GM19025 (cell line): ENCODE measurements around the gene SLC25A21.
"Not testable (repeated sequence)": the region's sequence is repeated elsewhere in the genome, so short reads cannot be mapped to it uniquely, and the experiment has no call there.

Experiments used
- ATAC-seq: cut with Tn5 transposase; IDR thresholded peaks from one replicate; pipeline ENCODE4 v1.9.1; 2021; ENCODE audit warnings: mild to moderate bottlenecking, low read depth, moderate library complexity; ENCODE audit not compliant: unreplicated experiment

SLC25A21 gene

GRCh38 chr14:36746872-36747271, 425.5 kb downstream of the SLC25A21 start:
- ATAC-seq: no peak

- no peak for ATAC-seq
Measured at GRCh38 chr14:36741858-36742257, 430.5 kb downstream of the SLC25A21 start.

DNA sequence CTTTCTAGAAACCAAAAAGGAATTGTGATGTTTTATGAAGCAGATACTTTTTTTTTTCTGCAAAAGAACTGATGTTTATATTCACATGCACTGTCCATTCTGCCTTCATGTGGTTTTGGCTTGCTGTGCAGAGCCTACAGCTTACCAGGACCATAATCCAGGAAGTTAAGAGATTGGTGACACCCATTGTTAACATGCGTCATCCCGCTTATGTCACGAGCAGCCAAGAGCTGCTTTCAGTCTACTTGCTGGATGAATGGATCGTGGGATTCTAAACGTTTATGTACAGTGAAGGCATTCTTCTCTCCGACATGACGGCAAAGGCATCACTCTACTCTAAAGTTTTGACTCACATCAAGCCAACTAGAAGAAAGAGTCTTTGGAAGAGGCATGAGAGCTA, 434.1 kb downstream of the SLC25A21 start:
- ATAC-seq: no peak

DNA sequence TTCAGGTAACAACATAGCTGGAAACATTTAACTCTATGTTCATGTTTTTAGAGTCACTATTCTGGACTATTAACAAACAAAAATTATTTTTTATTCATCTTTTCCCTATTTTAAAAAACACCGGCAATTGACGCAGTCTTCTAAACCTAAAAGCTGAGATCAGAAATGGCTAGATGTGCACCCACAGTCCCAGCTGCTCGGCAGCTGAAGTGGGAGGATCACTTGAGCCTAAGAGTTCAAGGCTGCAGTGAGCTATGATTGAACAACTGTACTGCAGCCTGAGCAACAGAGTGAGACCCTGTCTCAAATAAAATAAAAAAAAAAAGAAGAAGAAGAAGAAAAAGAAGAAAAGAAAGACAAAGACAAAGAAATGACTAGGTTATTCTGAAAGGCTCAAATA, 446.3 kb downstream of the SLC25A21 start:
- no peak for ATAC-seq

DNA sequence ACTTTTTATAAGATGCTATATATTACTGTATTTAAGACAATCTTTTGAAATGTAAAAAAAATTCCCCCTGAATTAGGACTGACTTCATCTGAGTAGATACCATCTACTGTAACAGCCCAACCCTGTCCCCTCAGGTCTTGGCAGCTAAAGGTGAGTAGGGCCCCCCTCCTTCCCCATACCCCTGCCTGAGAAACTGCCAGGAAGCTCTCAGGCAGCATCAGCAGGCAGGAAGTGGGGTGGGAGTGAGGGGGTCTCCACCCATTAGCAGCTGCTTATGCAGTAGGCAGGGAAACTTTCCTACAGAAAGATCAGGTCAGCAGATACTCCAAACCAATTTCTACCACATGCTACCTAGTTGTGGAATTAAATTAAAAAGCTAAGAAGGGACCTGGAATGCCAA, 448.2 kb downstream of the SLC25A21 start:
- ATAC-seq: no peak

GRCh38 chr14:36723530-36723929, 448.9 kb downstream of the SLC25A21 start:
- ATAC-seq: no peak

GRCh38 chr14:36721877-36722276, 450.5 kb downstream of the SLC25A21 start:
- ATAC-seq: no peak

DNA sequence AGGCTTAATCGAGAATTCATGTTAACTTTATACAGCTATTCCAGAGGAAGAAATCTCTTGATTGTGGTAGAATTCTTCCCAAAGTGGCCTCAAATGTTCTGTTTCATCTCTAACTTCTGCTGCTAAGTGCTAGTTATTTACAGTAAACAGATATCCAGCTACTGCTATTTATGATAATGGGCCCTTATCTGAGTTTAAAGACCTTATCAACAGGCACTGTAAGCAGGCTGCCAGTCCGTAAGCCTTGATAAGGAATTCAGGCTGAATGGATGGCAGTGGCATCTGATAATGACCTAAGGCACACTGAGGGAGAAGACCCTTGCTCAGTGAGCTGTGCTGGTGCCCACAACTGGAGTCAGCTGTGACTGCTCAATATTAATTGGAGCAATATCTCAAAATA, 451.7 kb downstream of the SLC25A21 start:
- no peak for ATAC-seq

DNA sequence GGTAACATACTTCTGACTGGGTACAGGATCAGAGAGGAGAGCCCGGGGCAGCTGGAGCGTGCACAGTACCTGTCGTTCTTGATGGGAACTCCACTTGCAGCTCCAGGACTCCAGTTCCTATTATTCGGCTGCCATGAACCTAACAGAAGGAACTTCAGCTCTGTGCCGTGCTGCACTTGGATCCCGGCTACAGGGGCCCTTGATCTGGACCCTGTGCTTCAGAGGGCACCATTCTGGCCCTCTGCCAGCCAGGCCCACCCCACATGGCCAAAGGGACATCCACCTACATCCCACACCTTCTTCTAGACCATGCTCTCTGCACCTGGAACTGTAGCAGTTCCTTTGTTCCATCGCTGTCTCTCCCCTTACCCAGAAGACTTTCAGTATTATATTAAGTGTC, 452.6 kb downstream of the SLC25A21 start:
- ATAC-seq: no peak

DNA sequence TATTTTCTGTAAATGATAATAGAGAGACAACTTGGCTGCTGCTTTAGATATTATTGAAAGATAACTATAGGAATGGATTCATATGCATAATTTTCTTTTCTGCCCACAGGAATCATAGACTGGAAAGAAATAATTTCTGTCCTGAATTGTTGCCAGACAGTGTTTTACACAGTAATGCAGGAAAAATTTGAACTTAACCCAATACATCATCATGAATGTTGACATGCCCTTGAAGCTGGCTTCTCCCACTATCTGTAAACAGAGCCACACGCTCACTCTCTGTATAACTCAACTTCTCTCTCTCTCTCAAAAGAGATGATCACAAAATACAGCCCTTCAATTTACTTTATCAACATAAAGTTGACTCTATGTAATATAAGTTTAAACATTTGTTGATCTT, 454.2 kb downstream of the SLC25A21 start:
- no peak for ATAC-seq

- no peak for ATAC-seq
Measured at GRCh38 chr14:36717363-36717762, 455.0 kb downstream of the SLC25A21 start.

DNA sequence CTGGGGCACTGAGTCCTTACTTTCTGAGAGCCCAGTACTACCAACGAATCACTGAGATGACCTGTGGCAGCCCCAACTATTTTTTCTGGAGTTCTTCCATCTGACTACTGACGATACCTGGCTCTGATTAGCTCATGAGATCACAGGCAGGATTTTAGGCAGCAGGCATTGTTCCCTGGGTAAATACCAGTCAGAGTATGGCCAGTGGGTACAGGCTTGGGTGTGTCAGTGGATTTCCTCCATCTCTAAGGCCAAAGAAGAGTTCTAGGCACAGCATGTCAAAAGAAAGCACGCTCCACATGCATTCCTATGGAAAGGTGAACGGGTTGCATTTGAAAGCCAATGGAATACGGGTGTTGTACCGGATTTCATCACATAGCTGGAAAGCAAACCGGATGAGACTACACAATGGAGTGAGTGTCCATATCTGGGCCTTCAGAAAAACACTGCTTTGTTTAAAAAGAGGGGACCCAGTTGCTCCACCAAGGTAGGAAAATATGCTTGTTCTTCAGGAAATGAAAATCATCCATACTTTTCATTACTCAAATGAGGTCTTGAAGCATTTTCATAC, 455.7 kb downstream of the SLC25A21 start:
- no peak for ATAC-seq

DNA sequence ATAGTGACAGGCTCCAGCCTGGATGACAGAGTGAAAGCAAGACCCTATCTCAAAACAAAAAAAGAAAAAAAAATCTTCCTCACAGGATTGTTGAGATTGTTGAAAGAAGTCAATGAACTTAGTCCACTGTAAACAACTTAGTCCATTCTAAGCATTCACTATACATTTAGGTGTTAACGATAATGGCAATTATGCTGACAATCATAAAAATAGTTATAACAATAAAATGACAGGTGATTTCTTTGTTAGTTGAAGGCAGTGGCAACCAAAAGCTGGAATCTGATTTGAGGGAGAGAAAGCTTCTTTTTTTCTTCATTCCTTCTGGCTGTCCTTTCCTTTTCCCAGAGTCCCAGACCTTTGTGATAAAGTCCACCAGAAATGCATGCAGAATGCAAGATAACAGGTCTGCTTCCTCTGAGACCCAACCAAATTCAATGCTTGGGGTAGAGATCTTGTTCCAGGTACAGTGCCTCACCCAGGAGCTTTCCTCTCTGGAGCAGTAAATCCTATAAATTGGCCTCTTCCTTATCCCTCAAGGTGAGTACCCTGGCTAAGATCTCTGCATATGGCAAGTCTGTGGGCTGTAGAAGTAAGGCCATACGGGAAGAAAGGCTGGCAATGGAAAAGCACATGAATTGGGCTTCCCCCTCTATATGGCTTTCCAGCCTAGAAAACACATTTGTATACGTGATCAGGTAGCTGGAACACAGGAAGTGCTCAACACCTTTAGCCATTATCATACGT, 458.3 kb downstream of the SLC25A21 start:
- ATAC-seq: no peak

GRCh38 chr14:36707570-36707969, 464.8 kb downstream of the SLC25A21 start:
- no peak for ATAC-seq

DNA sequence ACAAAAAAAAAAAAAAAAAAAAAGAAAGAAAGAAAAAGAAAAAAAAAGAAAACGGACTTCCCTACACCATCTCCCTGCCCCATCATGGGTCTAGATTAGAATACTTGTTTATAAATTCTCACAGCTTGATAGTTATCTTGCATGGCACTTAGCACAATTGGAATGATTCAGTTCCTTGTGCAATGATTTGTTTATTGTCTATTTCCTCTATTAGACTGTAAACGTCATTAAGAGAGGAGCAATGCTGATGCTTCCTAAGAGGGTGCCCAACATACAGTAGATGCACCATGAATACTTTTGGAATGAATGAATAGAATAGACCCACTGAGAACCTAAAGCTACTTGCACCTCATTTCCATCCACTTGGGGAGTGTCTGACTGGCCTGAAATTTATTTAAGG, 469.9 kb downstream of the SLC25A21 start:
- no peak for ATAC-seq

GRCh38 chr14:36701132-36701531, 471.3 kb downstream of the SLC25A21 start:
- ATAC-seq: no peak

- ATAC-seq: no peak
Measured at GRCh38 chr14:36700651-36701050, 471.8 kb downstream of the SLC25A21 start.

DNA sequence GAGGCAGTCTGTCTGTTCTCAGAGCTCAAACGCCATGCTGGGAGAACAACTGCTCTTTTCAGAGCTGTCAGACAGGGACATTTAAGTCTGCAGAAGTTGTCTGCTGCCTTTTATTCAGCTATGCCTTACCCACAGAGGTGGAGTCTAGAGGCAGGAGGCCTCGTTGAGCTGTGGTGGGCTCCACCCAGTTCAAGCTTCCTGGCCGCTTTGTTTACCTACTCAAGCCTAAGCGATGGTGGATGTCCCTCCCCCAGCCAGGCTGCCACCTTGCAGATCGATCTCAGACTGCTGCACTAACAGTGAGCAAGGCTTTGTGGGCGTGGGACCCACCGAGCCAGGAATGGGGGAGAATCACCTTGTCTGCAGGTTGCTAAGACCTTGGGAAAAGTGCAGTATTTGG, 473.0 kb downstream of the SLC25A21 start:
- not testable (repeated sequence) for ATAC-seq

DNA sequence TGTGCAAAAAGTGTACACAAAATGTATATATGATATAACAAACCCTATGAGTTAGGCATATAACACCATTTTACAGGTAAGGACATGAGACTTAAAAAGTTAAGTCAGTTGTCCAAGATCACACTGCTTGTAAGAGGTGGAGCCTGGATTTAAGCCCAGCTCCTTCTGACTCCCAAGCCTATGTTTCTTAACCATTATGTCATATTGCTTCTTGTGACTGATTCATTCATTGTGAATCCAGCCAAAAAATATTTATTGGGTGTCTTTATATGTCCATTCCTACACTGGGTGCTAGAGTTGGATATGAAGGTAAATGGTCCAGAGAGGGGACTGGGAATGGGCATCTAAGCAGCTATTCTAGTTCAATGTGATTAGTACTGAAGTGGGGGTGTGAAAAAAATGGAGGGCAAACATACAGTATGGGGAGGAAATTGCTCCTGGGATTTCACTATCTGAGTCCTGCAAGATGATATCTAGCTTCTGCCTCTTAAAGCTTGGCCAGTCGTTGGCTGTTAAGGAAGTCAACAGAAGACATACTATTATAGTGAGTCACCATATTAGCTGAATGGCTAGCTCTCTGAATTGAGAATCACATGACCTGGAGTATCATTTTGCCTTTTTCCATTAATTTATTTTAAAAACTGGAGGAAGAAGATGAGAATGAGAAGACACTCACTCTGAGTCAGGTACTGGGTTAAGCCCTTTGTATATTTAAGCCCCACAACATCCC, 481.9 kb downstream of the SLC25A21 start:
- ATAC-seq: no peak

- ATAC-seq: no peak
Measured at GRCh38 chr14:36684946-36685345, 487.5 kb downstream of the SLC25A21 start.

DNA sequence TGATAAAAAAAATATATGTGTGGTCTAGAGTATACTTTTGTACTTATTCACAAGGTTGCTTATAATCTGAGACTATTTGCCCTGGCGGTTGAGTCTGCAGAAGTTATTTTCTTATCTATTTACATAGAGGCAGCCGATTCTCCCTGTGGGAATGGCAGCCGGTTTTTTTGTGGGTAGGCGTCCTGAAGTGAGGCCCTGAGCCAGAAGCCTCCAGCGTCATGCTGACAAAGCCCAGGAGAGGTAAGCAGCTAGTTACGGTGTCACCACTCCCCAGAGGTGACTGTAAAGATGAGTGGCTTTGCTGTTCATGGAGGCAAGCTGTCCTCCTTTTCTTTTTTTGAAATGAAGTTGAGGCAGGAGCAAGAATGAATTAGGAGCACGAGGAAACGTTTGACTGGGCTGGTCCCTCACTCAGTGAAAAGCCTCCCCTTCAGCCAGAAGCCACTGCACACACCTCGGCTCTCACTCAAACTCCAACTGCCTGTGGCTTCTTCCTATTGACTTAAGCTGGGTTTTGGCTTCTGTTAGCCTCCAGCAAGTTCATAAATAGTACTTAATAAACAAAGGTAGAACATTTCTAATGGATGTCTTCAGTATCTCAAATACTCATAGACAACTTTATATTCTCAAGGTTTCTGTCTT, 489.2 kb downstream of the SLC25A21 start:
- no peak for ATAC-seq
